GM23338 (cell line): ENCODE data around the gene UMODL1.

Experiments used
- CREB1 ChIP-seq: fragments of 250-450 bp; sonication (Bioruptor Pico); IDR thresholded peaks from 2 replicates; pipeline ENCODE4 v1.5.0; 2020; ENCODE audit warnings: low read depth, mild to moderate bottlenecking, moderate library complexity
- EZH2 ChIP-seq: fragments of 200-600 bp; sonication (generic); IDR thresholded peaks from one replicate; pipeline ENCODE4 v1.8.0; 2017; ENCODE audit warnings: antibody characterized with exemption, mild to moderate bottlenecking, low read depth; ENCODE audit not compliant: unreplicated experiment
- EZH2phosphoT487 ChIP-seq: fragments of 200-600 bp; sonication (generic); IDR thresholded peaks from one replicate; pipeline ENCODE4 v1.8.1; 2018; ENCODE audit warnings: antibody characterized with exemption; ENCODE audit not compliant: unreplicated experiment
- JUNB ChIP-seq: IDR thresholded peaks from one replicate; pipeline ENCODE4 v1.6.1; 2016; ENCODE audit warnings: antibody characterized with exemption; ENCODE audit not compliant: unreplicated experiment
- NANOG ChIP-seq: IDR thresholded peaks from 2 replicates; pipeline ENCODE4 v1.6.1; 2016; ENCODE audit warnings: antibody characterized with exemption, borderline replicate concordance
- POLR2AphosphoS5 ChIP-seq: IDR thresholded peaks from 2 replicates; pipeline ENCODE4 v1.6.1; 2016; ENCODE audit warnings: antibody characterized with exemption, low read depth
- STAT1 ChIP-seq: IDR thresholded peaks from one replicate; pipeline ENCODE4 v1.6.1; 2016; ENCODE audit warnings: antibody characterized with exemption; ENCODE audit not compliant: unreplicated experiment
- ZNF331 ChIP-seq: fragments of 250-450 bp; sonication (Bioruptor Pico); IDR thresholded peaks from 2 replicates; pipeline ENCODE4 v1.5.0; 2020; ENCODE audit warnings: low read depth, mild to moderate bottlenecking, moderate library complexity
- TF ChIP-seq, protein P1 (sequence below), 2 experiments: fragments of 200-600 bp in 1 of 2; sonication (generic) in 1 of 2; conservative IDR thresholded peaks; 2 replicates each; pipeline versions ENCODE4 v1.5.1 to v1.6.1; 2016 to 2017; ENCODE audit warnings: antibody characterized with exemption in 2 of 2, low read depth in 2 of 2, mild to moderate bottlenecking in 2 of 2, moderate library complexity in 1 of 2
- TF ChIP-seq, protein P2 (sequence below): IDR thresholded peaks from one replicate; pipeline ENCODE4 v1.6.1; 2018; ENCODE audit warnings: antibody characterized with exemption; ENCODE audit not compliant: unreplicated experiment
- TF ChIP-seq, protein P3 (sequence below): fragments of 250-450 bp; sonication (Bioruptor Pico); IDR thresholded peaks from 2 replicates; pipeline ENCODE4 v1.5.0; 2020; ENCODE audit warnings: mild to moderate bottlenecking, moderate library complexity

DNA sequence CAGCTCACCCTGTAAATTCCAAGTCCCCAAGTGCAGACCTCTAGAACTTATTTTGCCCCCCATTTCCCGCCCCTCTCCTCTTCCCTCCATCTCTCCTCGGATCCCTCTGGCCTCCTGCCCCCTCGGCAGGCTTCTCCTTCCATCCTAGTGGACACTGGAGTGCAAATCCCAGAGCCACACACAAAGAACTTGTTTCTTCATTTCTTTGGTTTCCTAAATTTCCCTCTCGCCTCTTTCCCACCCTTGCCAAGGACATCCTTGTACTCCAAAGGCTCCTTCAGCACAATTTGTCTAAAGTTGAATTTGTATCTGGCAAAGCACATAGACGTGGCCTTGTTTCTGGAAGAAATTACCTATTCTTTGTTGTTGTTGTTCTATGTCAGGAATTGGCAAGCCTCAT, 17.5 kb downstream of the UMODL1 start:
- TF ChIP-seq, protein P1, sequence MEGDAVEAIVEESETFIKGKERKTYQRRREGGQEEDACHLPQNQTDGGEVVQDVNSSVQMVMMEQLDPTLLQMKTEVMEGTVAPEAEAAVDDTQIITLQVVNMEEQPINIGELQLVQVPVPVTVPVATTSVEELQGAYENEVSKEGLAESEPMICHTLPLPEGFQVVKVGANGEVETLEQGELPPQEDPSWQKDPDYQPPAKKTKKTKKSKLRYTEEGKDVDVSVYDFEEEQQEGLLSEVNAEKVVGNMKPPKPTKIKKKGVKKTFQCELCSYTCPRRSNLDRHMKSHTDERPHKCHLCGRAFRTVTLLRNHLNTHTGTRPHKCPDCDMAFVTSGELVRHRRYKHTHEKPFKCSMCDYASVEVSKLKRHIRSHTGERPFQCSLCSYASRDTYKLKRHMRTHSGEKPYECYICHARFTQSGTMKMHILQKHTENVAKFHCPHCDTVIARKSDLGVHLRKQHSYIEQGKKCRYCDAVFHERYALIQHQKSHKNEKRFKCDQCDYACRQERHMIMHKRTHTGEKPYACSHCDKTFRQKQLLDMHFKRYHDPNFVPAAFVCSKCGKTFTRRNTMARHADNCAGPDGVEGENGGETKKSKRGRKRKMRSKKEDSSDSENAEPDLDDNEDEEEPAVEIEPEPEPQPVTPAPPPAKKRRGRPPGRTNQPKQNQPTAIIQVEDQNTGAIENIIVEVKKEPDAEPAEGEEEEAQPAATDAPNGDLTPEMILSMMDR (conservative IDR thresholded peaks at IDR 0.05; ENCODE audit: low read depth in 2 of 2) = no peak
- TF ChIP-seq, protein P2, sequence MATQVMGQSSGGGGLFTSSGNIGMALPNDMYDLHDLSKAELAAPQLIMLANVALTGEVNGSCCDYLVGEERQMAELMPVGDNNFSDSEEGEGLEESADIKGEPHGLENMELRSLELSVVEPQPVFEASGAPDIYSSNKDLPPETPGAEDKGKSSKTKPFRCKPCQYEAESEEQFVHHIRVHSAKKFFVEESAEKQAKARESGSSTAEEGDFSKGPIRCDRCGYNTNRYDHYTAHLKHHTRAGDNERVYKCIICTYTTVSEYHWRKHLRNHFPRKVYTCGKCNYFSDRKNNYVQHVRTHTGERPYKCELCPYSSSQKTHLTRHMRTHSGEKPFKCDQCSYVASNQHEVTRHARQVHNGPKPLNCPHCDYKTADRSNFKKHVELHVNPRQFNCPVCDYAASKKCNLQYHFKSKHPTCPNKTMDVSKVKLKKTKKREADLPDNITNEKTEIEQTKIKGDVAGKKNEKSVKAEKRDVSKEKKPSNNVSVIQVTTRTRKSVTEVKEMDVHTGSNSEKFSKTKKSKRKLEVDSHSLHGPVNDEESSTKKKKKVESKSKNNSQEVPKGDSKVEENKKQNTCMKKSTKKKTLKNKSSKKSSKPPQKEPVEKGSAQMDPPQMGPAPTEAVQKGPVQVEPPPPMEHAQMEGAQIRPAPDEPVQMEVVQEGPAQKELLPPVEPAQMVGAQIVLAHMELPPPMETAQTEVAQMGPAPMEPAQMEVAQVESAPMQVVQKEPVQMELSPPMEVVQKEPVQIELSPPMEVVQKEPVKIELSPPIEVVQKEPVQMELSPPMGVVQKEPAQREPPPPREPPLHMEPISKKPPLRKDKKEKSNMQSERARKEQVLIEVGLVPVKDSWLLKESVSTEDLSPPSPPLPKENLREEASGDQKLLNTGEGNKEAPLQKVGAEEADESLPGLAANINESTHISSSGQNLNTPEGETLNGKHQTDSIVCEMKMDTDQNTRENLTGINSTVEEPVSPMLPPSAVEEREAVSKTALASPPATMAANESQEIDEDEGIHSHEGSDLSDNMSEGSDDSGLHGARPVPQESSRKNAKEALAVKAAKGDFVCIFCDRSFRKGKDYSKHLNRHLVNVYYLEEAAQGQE = no peak
- TF ChIP-seq JUNB (no peak), CREB1 (CRISPR knock-in tag) (no peak), EZH2 (no peak), EZH2phosphoT487 (no peak), POLR2AphosphoS5 (no peak), NANOG (no peak), ZNF331 (no peak), STAT1 (no peak)
- TF ChIP-seq, protein P3, sequence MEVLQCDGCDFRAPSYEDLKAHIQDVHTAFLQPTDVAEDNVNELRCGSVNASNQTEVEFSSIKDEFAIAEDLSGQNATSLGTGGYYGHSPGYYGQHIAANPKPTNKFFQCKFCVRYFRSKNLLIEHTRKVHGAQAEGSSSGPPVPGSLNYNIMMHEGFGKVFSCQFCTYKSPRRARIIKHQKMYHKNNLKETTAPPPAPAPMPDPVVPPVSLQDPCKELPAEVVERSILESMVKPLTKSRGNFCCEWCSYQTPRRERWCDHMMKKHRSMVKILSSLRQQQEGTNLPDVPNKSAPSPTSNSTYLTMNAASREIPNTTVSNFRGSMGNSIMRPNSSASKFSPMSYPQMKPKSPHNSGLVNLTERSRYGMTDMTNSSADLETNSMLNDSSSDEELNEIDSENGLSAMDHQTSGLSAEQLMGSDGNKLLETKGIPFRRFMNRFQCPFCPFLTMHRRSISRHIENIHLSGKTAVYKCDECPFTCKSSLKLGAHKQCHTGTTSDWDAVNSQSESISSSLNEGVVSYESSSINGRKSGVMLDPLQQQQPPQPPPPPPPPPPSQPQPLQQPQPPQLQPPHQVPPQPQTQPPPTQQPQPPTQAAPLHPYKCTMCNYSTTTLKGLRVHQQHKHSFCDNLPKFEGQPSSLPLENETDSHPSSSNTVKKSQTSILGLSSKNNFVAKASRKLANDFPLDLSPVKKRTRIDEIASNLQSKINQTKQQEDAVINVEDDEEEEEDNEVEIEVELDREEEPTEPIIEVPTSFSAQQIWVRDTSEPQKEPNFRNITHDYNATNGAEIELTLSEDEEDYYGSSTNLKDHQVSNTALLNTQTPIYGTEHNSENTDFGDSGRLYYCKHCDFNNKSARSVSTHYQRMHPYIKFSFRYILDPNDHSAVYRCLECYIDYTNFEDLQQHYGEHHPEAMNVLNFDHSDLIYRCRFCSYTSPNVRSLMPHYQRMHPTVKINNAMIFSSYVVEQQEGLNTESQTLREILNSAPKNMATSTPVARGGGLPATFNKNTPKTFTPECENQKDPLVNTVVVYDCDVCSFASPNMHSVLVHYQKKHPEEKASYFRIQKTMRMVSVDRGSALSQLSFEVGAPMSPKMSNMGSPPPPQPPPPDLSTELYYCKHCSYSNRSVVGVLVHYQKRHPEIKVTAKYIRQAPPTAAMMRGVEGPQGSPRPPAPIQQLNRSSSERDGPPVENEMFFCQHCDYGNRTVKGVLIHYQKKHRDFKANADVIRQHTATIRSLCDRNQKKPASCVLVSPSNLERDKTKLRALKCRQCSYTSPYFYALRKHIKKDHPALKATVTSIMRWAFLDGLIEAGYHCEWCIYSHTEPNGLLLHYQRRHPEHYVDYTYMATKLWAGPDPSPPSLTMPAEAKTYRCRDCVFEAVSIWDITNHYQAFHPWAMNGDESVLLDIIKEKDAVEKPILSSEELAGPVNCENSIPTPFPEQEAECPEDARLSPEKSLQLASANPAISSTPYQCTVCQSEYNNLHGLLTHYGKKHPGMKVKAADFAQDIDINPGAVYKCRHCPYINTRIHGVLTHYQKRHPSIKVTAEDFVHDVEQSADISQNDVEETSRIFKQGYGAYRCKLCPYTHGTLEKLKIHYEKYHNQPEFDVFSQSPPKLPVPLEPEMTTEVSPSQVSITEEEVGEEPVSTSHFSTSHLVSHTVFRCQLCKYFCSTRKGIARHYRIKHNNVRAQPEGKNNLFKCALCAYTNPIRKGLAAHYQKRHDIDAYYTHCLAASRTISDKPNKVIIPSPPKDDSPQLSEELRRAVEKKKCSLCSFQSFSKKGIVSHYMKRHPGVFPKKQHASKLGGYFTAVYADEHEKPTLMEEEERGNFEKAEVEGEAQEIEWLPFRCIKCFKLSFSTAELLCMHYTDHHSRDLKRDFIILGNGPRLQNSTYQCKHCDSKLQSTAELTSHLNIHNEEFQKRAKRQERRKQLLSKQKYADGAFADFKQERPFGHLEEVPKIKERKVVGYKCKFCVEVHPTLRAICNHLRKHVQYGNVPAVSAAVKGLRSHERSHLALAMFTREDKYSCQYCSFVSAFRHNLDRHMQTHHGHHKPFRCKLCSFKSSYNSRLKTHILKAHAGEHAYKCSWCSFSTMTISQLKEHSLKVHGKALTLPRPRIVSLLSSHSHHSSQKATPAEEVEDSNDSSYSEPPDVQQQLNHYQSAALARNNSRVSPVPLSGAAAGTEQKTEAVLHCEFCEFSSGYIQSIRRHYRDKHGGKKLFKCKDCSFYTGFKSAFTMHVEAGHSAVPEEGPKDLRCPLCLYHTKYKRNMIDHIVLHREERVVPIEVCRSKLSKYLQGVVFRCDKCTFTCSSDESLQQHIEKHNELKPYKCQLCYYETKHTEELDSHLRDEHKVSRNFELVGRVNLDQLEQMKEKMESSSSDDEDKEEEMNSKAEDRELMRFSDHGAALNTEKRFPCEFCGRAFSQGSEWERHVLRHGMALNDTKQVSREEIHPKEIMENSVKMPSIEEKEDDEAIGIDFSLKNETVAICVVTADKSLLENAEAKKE (CRISPR knock-in tag) = no peak
